Measurements from ENCODE around the gene GALNS. TPM values are rescaled to one million over a fixed set of nuclear protein-coding genes. Genes with fewer than 3 reads are reported as not detected.

The GALNS gene
- total RNA-seq, 2 experiments from 2014 or later, result 17.2 to 49.0 TPM

DNA sequence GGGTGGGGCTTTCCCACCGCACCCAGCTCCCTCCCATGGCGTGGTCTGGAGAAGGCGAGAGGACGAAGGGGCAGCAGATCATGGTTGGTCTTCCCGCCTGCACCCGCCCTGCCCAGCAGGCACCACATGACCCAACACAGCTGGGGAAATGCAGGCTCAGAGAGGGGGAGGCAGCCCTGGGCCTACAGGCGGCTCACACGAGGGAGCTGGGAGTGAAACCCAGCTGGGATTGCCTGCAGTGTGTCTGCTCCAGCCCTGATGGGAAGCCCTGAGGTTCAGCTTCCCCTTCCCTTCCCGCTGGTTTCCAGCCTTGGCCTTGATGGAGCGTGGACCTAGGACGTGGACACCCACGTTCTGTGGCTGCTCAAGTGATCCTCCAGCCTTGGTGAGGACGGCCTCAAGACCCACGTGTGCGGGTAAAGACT is 29.7 kb upstream of the GALNS start:
- Histone ChIP-seq H3K27ac (ENCODE audit: low read depth, low read length, poor library complexity, severe bottlenecking) (no peak overlapping the region), H3K9me3 (ENCODE audit: low read length) (no peaks in the 10 kb centered on the region), H3K4me1 (ENCODE audit: insufficient read depth, low read length, poor library complexity, severe bottlenecking) (no peaks in the 10 kb centered on the region), H2AFZ (ENCODE audit: low read length) (no peak overlapping the region), H4K20me1 (ENCODE audit: insufficient read depth, low read length) (no peaks in the 10 kb centered on the region), H3K36me3 (ENCODE audit: insufficient read depth, low read length) (no peaks in the 10 kb centered on the region), H3K4me2 (ENCODE audit: low read length) (no peak overlapping the region), H3K4me3 (ENCODE audit: low read depth, low read length, poor library complexity, severe bottlenecking) (no peak overlapping the region), H3K79me2 (ENCODE audit: insufficient read depth, low read depth, low read length) (no peaks in the 10 kb centered on the region), H3K9me2 (ENCODE audit: insufficient read depth, low read length) (no peaks in the 10 kb centered on the region)
- ChIA-PET CTCF (ENCODE audit: unreplicated experiment) (no interaction called here), POLR2A (no interaction called here)
- intact Hi-C loops (cut with micrococcal nuclease; ENCODE audit: unreplicated experiment), result no loop called here
- DNase-seq (ENCODE audit: low spot score), result no peak
- TF ChIP-seq EZH2phosphoT487 (IDR thresholded peaks at IDR 0.05; ENCODE audit: borderline replicate concordance, low read depth, low read length), result no peak
- TF ChIP-seq, protein P1, sequence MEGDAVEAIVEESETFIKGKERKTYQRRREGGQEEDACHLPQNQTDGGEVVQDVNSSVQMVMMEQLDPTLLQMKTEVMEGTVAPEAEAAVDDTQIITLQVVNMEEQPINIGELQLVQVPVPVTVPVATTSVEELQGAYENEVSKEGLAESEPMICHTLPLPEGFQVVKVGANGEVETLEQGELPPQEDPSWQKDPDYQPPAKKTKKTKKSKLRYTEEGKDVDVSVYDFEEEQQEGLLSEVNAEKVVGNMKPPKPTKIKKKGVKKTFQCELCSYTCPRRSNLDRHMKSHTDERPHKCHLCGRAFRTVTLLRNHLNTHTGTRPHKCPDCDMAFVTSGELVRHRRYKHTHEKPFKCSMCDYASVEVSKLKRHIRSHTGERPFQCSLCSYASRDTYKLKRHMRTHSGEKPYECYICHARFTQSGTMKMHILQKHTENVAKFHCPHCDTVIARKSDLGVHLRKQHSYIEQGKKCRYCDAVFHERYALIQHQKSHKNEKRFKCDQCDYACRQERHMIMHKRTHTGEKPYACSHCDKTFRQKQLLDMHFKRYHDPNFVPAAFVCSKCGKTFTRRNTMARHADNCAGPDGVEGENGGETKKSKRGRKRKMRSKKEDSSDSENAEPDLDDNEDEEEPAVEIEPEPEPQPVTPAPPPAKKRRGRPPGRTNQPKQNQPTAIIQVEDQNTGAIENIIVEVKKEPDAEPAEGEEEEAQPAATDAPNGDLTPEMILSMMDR (conservative IDR thresholded peaks at IDR 0.05; ENCODE audit: low read length), result no peak
- no TSS peak for BruUV-seq (replicated peaks)

DNA sequence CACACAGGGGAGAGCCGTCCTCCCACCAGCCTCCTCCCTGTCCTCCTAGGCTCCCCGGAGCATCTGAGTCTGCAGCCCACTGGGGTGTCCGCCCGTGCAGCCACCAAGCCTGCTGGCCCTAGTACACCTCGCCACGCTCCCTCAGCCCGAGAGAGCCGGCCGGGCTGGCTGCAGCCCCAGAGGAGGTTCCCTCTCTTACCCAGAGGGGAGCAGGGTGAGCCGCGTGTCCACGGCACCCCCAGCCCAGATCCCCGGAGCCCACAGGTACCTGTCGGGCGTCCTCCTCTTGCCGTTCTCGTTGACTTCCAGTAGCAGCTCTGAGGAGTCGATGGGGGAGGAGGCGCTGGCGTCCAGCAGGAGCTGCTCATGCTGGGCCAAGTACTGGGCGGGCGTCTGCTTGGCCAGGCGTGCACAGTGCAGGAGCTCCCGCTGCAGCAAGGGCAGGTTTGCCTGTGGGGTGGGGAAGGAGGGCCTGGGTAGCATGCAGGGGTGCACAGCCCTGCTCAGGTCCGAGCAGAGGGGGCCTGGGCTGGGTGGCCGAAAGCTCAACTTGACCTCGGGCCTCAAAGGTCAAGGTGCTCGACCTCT is 29.0 kb upstream of the GALNS start:
- H2AFZ ChIP-seq (ENCODE audit: low read length), result no peak overlapping the region

More for the DNA sequence above, 29.0 kb upstream of the GALNS start:
- TF ChIP-seq EZH2phosphoT487 (IDR thresholded peaks at IDR 0.05; ENCODE audit: borderline replicate concordance, low read depth, low read length), result no peak
- TF ChIP-seq, protein P1 (conservative IDR thresholded peaks at IDR 0.05; ENCODE audit: low read length), result no peak
- ChIA-PET CTCF (ENCODE audit: unreplicated experiment) (no interaction called here), POLR2A (no interaction called here)
- Histone ChIP-seq H3K27ac (ENCODE audit: low read depth, low read length, poor library complexity, severe bottlenecking) (no peak overlapping the region), H3K36me3 (ENCODE audit: insufficient read depth, low read length) (no peaks in the 10 kb centered on the region), H4K20me1 (ENCODE audit: insufficient read depth, low read length) (no peaks in the 10 kb centered on the region), H3K9me2 (ENCODE audit: insufficient read depth, low read length) (no peaks in the 10 kb centered on the region), H3K4me1 (ENCODE audit: insufficient read depth, low read length, poor library complexity, severe bottlenecking) (no peaks in the 10 kb centered on the region), H3K4me2 (ENCODE audit: low read length) (no peak overlapping the region), H3K4me3 (ENCODE audit: low read depth, low read length, poor library complexity, severe bottlenecking) (no peak overlapping the region), H3K79me2 (ENCODE audit: insufficient read depth, low read depth, low read length) (no peaks in the 10 kb centered on the region), H3K9me3 (ENCODE audit: low read length) (no peaks in the 10 kb centered on the region)
- BruUV-seq (replicated peaks), result no TSS peak
- no peak for DNase-seq (ENCODE audit: low spot score)
- intact Hi-C loops (cut with micrococcal nuclease; ENCODE audit: unreplicated experiment), result no loop called here
